Left kidney (tissue), 2 donors: Measurements from ENCODE around the gene WIPF3. TPM values are rescaled to one million over a fixed set of nuclear protein-coding genes. Genes with fewer than 3 reads are reported as not detected.
"Not testable (repeated sequence)": the region's sequence is repeated elsewhere in the genome, so short reads cannot be mapped to it uniquely, and the experiment has no call there.

ENCODE experiments used
- DNase-seq: peaks from one replicate; pipeline ENCODE4 v3.0.0-alpha.2; 2013
- polyA plus RNA-seq: library from polyadenylated mRNA; unstranded; fragments of 120-200 nt; gene quantifications from one replicate; pipeline ENCODE4 v1.2.1, GENCODE V29; 2013; ENCODE audit not compliant: insufficient read length

WIPF3 gene
- polyA plus RNA-seq, 1 donor, result 5.9 TPM

DNA sequence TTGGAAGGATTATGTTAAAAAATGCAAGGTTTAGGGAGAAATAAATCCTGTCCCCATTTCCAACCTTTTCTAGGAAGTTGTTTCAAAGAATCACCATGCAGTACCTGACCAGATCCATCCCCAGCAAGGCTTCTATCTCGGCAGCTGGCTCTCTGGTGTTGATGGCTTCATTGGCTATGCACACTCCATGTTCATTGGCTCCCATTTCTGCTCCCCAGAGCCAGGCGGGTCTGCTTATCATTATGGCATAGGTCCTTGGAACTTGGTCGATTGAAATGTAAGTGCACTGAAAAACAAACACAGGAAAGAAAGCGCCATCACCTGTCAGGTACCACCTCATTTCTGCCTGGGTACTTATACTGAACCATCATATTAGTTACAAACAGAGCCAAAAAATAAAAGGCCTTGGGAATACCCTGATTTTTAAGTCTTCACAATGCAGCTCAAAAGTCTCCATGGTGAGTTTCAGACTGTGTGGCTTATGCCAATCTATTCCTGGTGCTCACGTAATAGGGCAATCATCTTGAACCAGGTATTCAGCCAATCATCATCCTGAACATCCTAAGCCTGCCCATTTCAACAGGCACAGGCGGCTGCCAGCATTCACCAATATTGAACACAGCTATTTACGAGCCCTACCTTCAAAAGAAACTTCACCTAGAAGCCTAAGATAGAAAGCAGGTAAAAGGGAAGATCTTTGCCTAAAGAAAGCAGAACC, 148.9 kb downstream of the WIPF3 start:
- DNase-seq, result no peak

DNA sequence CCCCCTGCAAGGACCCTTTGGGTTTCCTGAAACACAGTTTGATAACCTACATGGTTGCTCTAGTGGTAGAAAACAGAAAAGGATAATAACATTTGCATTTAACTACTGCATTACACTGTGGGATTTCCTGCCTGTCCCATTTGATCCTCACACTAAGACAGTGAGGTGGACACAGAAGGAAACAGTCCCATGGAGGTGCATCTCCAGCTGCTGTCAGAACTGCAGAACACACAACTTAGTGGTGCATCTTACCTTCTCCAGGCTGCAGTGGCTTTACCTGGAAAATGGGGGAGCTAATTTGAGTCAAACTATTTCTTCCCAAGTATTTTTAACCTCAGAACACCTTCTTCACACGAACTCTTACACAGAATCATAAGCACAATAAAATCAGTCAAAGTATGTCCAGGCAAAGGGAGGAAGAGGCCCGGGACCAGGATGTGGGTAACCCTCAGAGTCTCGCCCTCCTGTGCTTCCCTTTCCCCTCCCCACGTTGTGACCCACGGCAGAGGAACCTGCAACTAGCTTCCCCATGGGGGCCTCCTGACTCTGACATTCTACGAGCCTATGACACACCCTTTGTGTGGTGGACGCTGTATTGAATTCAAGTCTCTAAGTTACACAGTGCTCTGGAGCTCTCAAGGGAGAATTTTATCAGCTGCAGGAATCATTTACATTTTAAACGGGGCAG, 149.6 kb downstream of the WIPF3 start:
- no peak for DNase-seq

GRCh38 chr7:29956487-29956836, 150.2 kb downstream of the WIPF3 start:
- DNase-seq, result no peak

DNA sequence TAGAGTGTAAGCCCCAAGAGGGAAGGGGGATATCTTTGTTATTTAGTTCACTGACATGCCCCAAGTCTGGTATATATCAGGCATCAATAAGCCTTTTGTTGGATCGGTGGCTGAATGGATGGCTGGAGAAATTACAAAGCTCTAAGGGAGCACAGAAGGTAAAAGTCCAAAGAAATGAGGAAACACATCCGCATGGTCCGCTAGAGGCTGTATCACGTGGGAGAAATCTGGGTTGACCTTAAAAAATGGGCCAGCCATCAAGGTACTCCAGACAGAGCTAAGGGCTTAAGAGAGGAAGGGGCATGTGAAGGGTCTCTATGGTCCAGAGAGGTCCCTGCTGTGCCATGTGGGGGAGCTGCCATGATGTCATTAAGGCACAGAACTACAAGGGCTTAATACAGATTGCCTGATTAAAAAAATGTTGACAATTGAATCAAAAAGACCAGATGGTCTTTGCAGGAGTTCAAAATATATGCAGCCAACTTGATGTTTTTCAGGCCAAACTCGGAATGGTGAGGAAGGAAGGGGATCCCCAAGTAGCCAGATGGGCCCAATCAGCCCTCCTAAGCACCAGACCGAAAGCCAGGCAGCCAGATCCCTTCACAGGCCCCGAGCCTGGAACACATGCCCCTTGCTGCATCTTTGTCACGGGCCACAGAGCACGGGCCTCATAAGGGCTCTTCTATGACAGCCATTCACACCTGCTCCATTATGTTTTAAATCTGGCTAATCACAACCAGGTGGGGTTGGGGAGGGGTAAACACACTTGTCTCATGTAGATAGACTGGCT, 151.4 kb downstream of the WIPF3 start:
- no peak for DNase-seq

GRCh38 chr7:29958667-29959358, 152.5 kb downstream of the WIPF3 start:
- DNase-seq, result no peak

GRCh38 chr7:29961611-29962010, 155.3 kb downstream of the WIPF3 start:
- not testable (repeated sequence) for DNase-seq

- no peak for DNase-seq
Measured at GRCh38 chr7:29962035-29962434, 155.7 kb downstream of the WIPF3 start.

DNA sequence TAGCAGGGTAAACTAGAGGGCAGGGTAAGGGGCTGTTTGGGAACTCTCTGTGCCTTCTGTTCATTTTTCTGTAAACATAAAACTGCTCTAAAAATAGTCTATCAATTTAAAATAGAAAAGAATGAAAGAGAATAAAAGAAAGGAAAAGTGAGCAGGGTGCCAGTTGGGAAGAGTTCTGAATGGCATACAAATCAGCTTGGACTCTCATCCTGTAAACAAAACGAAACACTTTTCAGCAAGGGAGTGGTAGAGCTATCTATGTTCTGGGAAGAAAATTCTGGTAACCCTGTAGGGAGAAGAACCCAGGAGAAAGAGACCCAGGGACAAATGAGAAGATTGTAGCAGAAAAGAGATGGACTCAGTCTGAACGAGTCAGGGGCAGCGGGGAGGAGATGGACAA, 158.7 kb downstream of the WIPF3 start:
- no peak for DNase-seq

Other genes with a start within 250 kb of the WIPF3 start
- gene PRR15, start 242.7 kb upstream of the WIPF3 start, polyA plus RNA-seq, result 2.6 TPM
- 68.3 TPM for gene SCRN1, start 183.3 kb downstream of the WIPF3 start, polyA plus RNA-seq
- gene FKBP14, start 220.2 kb downstream of the WIPF3 start, polyA plus RNA-seq, result 24.3 TPM
- 21.2 TPM for gene PLEKHA8, start 221.9 kb downstream of the WIPF3 start, polyA plus RNA-seq